ENCODE measurements around the gene DIAPH3. TPM values are rescaled to one million over a fixed set of nuclear protein-coding genes. Genes with fewer than 3 reads are reported as not detected.

Gene DIAPH3
- total RNA-seq, 1 donor from 2014 or later = 4.6 TPM

- Histone ChIP-seq H3K4me3 (no peak overlapping the region), H3K36me3 (no peaks in the 10 kb centered on the region), H3K4me1 (no peaks in the 10 kb centered on the region), H3K9me3 (no peaks in the 10 kb centered on the region), H3K27me3 (no peaks in the 10 kb centered on the region), H3K27ac (no peak overlapping the region)
- no peak for TF ChIP-seq CTCF (IDR thresholded peaks at IDR 0.05)
- ATAC-seq (no peak), DNase-seq (no peak)
- intact Hi-C loops (cut with DNase I) = no loop called here
These were observed 461.5 kb downstream of the DIAPH3 start for GRCh38 chr13:59702269-59702668.

- TF ChIP-seq CTCF (IDR thresholded peaks at IDR 0.05) = no peak
- intact Hi-C loops (cut with DNase I) = no loop called here
- Histone ChIP-seq H3K9me3 (no peaks in the 10 kb centered on the region), H3K36me3 (no peaks in the 10 kb centered on the region), H3K4me3 (no peak overlapping the region), H3K4me1 (no peaks in the 10 kb centered on the region), H3K27me3 (no peaks in the 10 kb centered on the region), H3K27ac (no peak overlapping the region)
- no peak for ATAC-seq
- DNase-seq = no peak
These were observed 462.5 kb downstream of the DIAPH3 start for GRCh38 chr13:59701261-59701660.

- no peak overlapping the region for H3K4me3 ChIP-seq
- DNase-seq = no peak
- no peaks in the 10 kb centered on the region for H3K4me1 ChIP-seq
- intact Hi-C loops (cut with DNase I) = no loop called here
- ATAC-seq = no peak
- no peak overlapping the region for H3K27ac ChIP-seq
- no peaks in the 10 kb centered on the region for H3K9me3 ChIP-seq
- TF ChIP-seq CTCF (IDR thresholded peaks at IDR 0.05) = no peak
- H3K27me3 ChIP-seq = no peaks in the 10 kb centered on the region
- H3K36me3 ChIP-seq = no peaks in the 10 kb centered on the region
These were observed 463.4 kb downstream of the DIAPH3 start for GRCh38 chr13:59700281-59700680.

GRCh38 chr13:59696271-59696670, 467.5 kb downstream of the DIAPH3 start:
- intact Hi-C loops (cut with DNase I) = no loop called here
- no peak for ATAC-seq
- no peak for DNase-seq
- TF ChIP-seq CTCF (IDR thresholded peaks at IDR 0.05) = no peak
- H3K36me3 ChIP-seq = no peaks in the 10 kb centered on the region
- no peak overlapping the region for H3K27ac ChIP-seq
- no peaks in the 10 kb centered on the region for H3K9me3 ChIP-seq
- H3K4me1 ChIP-seq = no peaks in the 10 kb centered on the region
- H3K4me3 ChIP-seq = no peak overlapping the region
- H3K27me3 ChIP-seq = no peaks in the 10 kb centered on the region

GRCh38 chr13:59691501-59692066, 472.1 kb downstream of the DIAPH3 start:
- Histone ChIP-seq H3K9me3 (no peaks in the 10 kb centered on the region), H3K36me3 (no peaks in the 10 kb centered on the region), H3K4me3 (no peak overlapping the region), H3K27me3 (no peaks in the 10 kb centered on the region), H3K4me1 (no peaks in the 10 kb centered on the region), H3K27ac (no peak overlapping the region)
- TF ChIP-seq CTCF (IDR thresholded peaks at IDR 0.05) = no peak
- DNase-seq (no peak), ATAC-seq (no peak)
- intact Hi-C loops (cut with DNase I) = no loop called here

Measured in upper lobe of right lung (tissue), 1 donor.